IMR-90 (cell line): Measurements from ENCODE around the gene RIMBP2. TPM values are rescaled to one million over a fixed set of nuclear protein-coding genes. Genes with fewer than 3 reads are reported as not detected.

ENCODE experiments used
- ATAC-seq: fragments of 200-7000 bp; cut with Tn5 transposase; 2 replicates; pipeline ENCODE4 v1.9.1; 2020; ENCODE audit warnings: low read depth, mild to moderate bottlenecking, moderate library complexity
- BruUV-seq: library from RNA; stranded (reverse); fragments of 400-500 nt; replicated peaks from 2 replicates; lab custom pipeline; 2021; lab: Mats Ljungman, UMichigan
- CTCF ChIA-PET: fragments of 300-600 bp; formaldehyde crosslinking; extraction: SDS; loops from one replicate; lab custom pipeline; 2021; ENCODE audit warnings: antibody characterized with exemption; lab: Yijun Ruan, JAX
- POLR2A ChIA-PET: fragments of 300-600 bp; sonication (Branson Sonifier 250); formaldehyde crosslinking; loops from one replicate; lab custom pipeline; 2022; ENCODE audit warnings: antibody characterized with exemption; ENCODE audit not compliant: unreplicated experiment; lab: Charles Lee
- DNase-seq: peaks from one replicate; pipeline ENCODE4 v3.0.0; 2013
- H2AFZ ChIP-seq: replicated peaks from 2 replicates; pipeline ENCODE3; 2013; ENCODE audit warnings: low read length, mild to moderate bottlenecking; ENCODE audit not compliant: poor library complexity
- H2AK5ac ChIP-seq: 2 replicates; pipeline ENCODE4 v1.6.1; 2013; ENCODE audit warnings: low read depth, low read length, inconsistent platforms
- H2AK9ac ChIP-seq: replicated peaks from 2 replicates; pipeline ENCODE3; 2013; ENCODE audit warnings: mild to moderate bottlenecking, low read depth, low read length, moderate library complexity; ENCODE audit not compliant: poor library complexity
- H2BK120ac ChIP-seq: 2 replicates; pipeline ENCODE4 v1.6.1; 2013; ENCODE audit warnings: low read depth, low read length, inconsistent platforms
- H2BK15ac ChIP-seq: 3 replicates; pipeline ENCODE4 v1.6.1; 2013; ENCODE audit warnings: low read depth, low read length, inconsistent platforms
- H2BK20ac ChIP-seq: 2 replicates; pipeline ENCODE4 v1.6.1; 2013; ENCODE audit warnings: low read depth, mild to moderate bottlenecking, inconsistent platforms, low read length, moderate library complexity
- H2BK5ac ChIP-seq: 2 replicates; pipeline ENCODE4 v1.6.1; 2013; ENCODE audit warnings: mild to moderate bottlenecking, low read depth, low read length, inconsistent platforms; ENCODE audit not compliant: poor library complexity, severe bottlenecking
- H3K14ac ChIP-seq: replicated peaks from 2 replicates; pipeline ENCODE4 v1.6.1; 2013; ENCODE audit warnings: low read depth, low read length, inconsistent platforms
- H3K18ac ChIP-seq: 2 replicates; pipeline ENCODE4 v1.6.1; 2013; ENCODE audit warnings: low read depth, low read length, control low read depth
- H3K23ac ChIP-seq: 2 replicates; pipeline ENCODE4 v1.6.1; 2013; ENCODE audit warnings: low read depth, low read length, inconsistent platforms
- H3K27ac ChIP-seq: 2 replicates; pipeline ENCODE4 v1.5.1; 2013; ENCODE audit warnings: mild to moderate bottlenecking, control low read depth, low read length; ENCODE audit not compliant: insufficient read depth
- H3K27me3 ChIP-seq: 2 replicates; pipeline ENCODE4 v1.6.1; 2013; ENCODE audit warnings: low read length; ENCODE audit not compliant: control insufficient read depth, insufficient read depth
- H3K36me3 ChIP-seq: 2 replicates; pipeline ENCODE4 v1.6.1; 2013; ENCODE audit warnings: low read length, mixed read lengths; ENCODE audit not compliant: control insufficient read depth, insufficient read depth
- H3K4ac ChIP-seq: 2 replicates; pipeline ENCODE4 v1.6.1; 2013; ENCODE audit warnings: low read depth, low read length, inconsistent platforms
- H3K4me1 ChIP-seq: 2 replicates; pipeline ENCODE4 v1.6.1; 2013; ENCODE audit warnings: low read length, mixed read lengths; ENCODE audit not compliant: control insufficient read depth, insufficient read depth
- H3K4me2 ChIP-seq: 2 replicates; pipeline ENCODE4 v1.6.1; 2013; ENCODE audit warnings: low read depth, mild to moderate bottlenecking, control low read depth, low read length, moderate library complexity
- H3K4me3 ChIP-seq: 2 replicates; pipeline ENCODE4 v1.5.1; 2013; ENCODE audit warnings: low read depth, mild to moderate bottlenecking, control low read depth, low read length, moderate library complexity; ENCODE audit not compliant: insufficient read depth
- H3K56ac ChIP-seq: 2 replicates; pipeline ENCODE4 v1.6.1; 2013; ENCODE audit warnings: low read length, inconsistent platforms; ENCODE audit not compliant: insufficient read depth; ENCODE audit errors: extremely low read depth
- H3K79me1 ChIP-seq, 2 experiments: 2 replicates each; pipeline ENCODE4 v1.6.1; 2013; ENCODE audit warnings: low read length in 2 of 2, inconsistent platforms in 1 of 2, low read depth in 1 of 2
- H3K9ac ChIP-seq: 2 replicates; pipeline ENCODE4 v1.6.1; 2013; ENCODE audit warnings: low read depth, low read length, control low read depth
- H3K9me1 ChIP-seq: 2 replicates; pipeline ENCODE4 v1.6.1; 2013; ENCODE audit warnings: low read length, inconsistent platforms; ENCODE audit not compliant: insufficient read depth
- H3K9me3 ChIP-seq: 2 replicates; pipeline ENCODE4 v1.6.1; 2013; ENCODE audit warnings: low read length; ENCODE audit not compliant: control insufficient read depth, insufficient read depth
- H4K20me1 ChIP-seq: 2 replicates; pipeline ENCODE4 v1.6.1; 2013; ENCODE audit warnings: low read length, inconsistent platforms; ENCODE audit not compliant: insufficient read depth
- H4K5ac ChIP-seq: 2 replicates; pipeline ENCODE4 v1.6.1; 2013; ENCODE audit warnings: mild to moderate bottlenecking, low read depth, low read length, control low read depth
- H4K8ac ChIP-seq, 2 experiments: 2 replicates each; pipeline ENCODE4 v1.6.1; 2013; ENCODE audit warnings: low read depth in 2 of 2, low read length in 2 of 2, control low read depth in 1 of 2, inconsistent platforms in 1 of 2
- H4K91ac ChIP-seq: 2 replicates; pipeline ENCODE4 v1.6.1; 2013; ENCODE audit warnings: low read depth, low read length, inconsistent platforms; ENCODE audit not compliant: insufficient read depth
- BHLHE40 ChIP-seq: fragments of 150-350 bp; IDR thresholded peaks from 2 replicates; pipeline ENCODE4 v1.6.1; 2016; ENCODE audit warnings: mild to moderate bottlenecking, low read depth, low read length
- CHD1 ChIP-seq: IDR thresholded peaks from 2 replicates; pipeline ENCODE4 v1.6.1; 2012; ENCODE audit warnings: low read depth, low read length, improper control_type of control experiment
- FOS ChIP-seq: fragments of 150-350 bp; IDR thresholded peaks from 2 replicates; pipeline ENCODE4 v1.6.1; 2016; ENCODE audit warnings: low read depth, low read length
- MAFK ChIP-seq: IDR thresholded peaks from 2 replicates; pipeline ENCODE4 v1.6.1; 2012; ENCODE audit warnings: low read depth, low read length, improper control_type of control experiment
- MAZ ChIP-seq: IDR thresholded peaks from 2 replicates; pipeline ENCODE4 v1.6.1; 2012; ENCODE audit warnings: low read depth, mild to moderate bottlenecking, low read length, improper control_type of control experiment, moderate library complexity, borderline replicate concordance
- MXI1 ChIP-seq: IDR thresholded peaks from 2 replicates; pipeline ENCODE4 v1.6.1; 2012; ENCODE audit warnings: low read depth, mild to moderate bottlenecking, low read length, moderate library complexity, borderline replicate concordance
- POLR2A ChIP-seq: IDR thresholded peaks from 2 replicates; pipeline ENCODE4 v1.6.1; 2012; ENCODE audit warnings: mild to moderate bottlenecking, low read depth, low read length
- RAD21 ChIP-seq: IDR thresholded peaks from 2 replicates; pipeline ENCODE4 v1.6.1; 2012; ENCODE audit warnings: low read length, improper control_type of control experiment
- RCOR1 ChIP-seq: IDR thresholded peaks from 2 replicates; pipeline ENCODE4 v1.6.1; 2012; ENCODE audit warnings: mild to moderate bottlenecking, low read length, improper control_type of control experiment; ENCODE audit not compliant: insufficient replicate concordance
- RFX5 ChIP-seq: IDR thresholded peaks from 2 replicates; pipeline ENCODE4 v1.8.0; 2012; ENCODE audit warnings: low read depth, mild to moderate bottlenecking, low read length, moderate library complexity
- WGBS, 2 experiments: methylation state at CpG; one replicate each; pipeline versions ENCODE4 v1.1.5 to v1.1.7; 2013; ENCODE audit warnings: missing lambda C conversion rate in 2 of 2; ENCODE audit not compliant: insufficient read length in 1 of 2; ENCODE audit errors: extremely low coverage in 2 of 2; 5-methylcytosine and 5-hydroxymethylcytosine counted together
- dilution Hi-C: fragments of 300-500 bp; cut with HindIII; formaldehyde crosslinking; loops from one replicate; pipeline ENCODE4 v1.14.3; 2018; ENCODE audit warnings: low sequenced_read_pairs; ENCODE audit not compliant: unreplicated experiment
- in situ Hi-C: fragments of 300-500 bp; cut with MboI; formaldehyde crosslinking; loops from 3 replicates; pipeline ENCODE4 v1.14.3; 2019; ENCODE audit warnings: low sequenced_read_pairs, inconsistent platforms, mixed read lengths
- intact Hi-C: fragments of 100-400 bp; cut with micrococcal nuclease; formaldehyde crosslinking; loops from 2 replicates; pipeline ENCODE4 v1.10.0; 2022
- polyA plus RNA-seq, 3 experiments: library from polyadenylated mRNA; depleted of rRNA; stranded (reverse); fragments of >200 nt; gene quantifications; 2 replicates each; pipeline ENCODE4 v1.2.3, GENCODE V29; 2012; ENCODE audit warnings: low replicate concordance in 1 of 3
- total RNA-seq: library from RNA; depleted of rRNA; stranded (reverse); fragments of >200 nt; gene quantifications from 2 replicates; pipeline ENCODE4 v1.2.3, GENCODE V29; 2012
- TF ChIP-seq, protein P1 (sequence below): fragments of 150-350 bp; IDR thresholded peaks from 2 replicates; pipeline ENCODE4 v1.6.1; 2017; ENCODE audit warnings: mild to moderate bottlenecking, antibody characterized with exemption, low read length, low read depth
- TF ChIP-seq, protein P2 (sequence below): conservative IDR thresholded peaks from 2 replicates; pipeline ENCODE4 v1.5.1; 2012; ENCODE audit warnings: mild to moderate bottlenecking, low read depth, low read length, improper control_type of control experiment
- TF ChIP-seq, protein P3 (sequence below): fragments of 150-350 bp; IDR thresholded peaks from 2 replicates; pipeline ENCODE4 v1.6.1; 2016; ENCODE audit warnings: low read depth, mild to moderate bottlenecking, low read length, moderate library complexity, borderline replicate concordance

Gene RIMBP2
- total and polyA plus RNA-seq, 2 of the 4 experiments (the other 2 are of a cell fraction), result not detected

DNA sequence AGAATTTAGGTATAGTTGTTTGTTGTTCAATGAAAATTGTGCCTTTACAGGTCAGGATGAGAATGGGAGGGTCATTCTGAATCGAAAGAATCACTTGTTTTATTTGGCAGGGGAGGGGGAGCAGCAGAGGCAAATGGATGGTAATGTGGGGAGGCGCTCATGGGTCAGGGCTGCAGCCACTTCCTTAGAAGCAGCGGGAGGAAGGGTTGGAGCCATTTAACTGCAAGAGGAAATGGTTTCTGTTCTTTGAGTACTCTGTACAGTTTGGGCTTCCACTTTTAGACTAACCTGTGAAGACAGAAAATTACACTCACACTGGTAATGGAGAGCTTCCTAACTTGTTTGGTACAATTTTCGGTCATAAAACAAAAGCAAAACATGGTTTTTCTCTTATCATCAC lies 321.2 kb downstream of the RIMBP2 start:
- no peak overlapping the region for H3K9ac ChIP-seq
- H3K23ac ChIP-seq, result no peak overlapping the region
- peaks cover 24% of the 10 kb centered on the region for H3K9me3 ChIP-seq
- no peak overlapping the region for H4K8ac ChIP-seq
- no peaks in the 10 kb centered on the region for H3K27me3 ChIP-seq
- H4K91ac ChIP-seq, result no peak overlapping the region
- no peak overlapping the region for H3K4ac ChIP-seq
- no peak overlapping the region for H3K4me2 ChIP-seq
- dilution Hi-C loops, result no loop called here
- in situ Hi-C loops, result no loop called here
- no peak for ATAC-seq
- DNase-seq, result no peak
- no peak for TF ChIP-seq RCOR1
- TF ChIP-seq, protein P1, sequence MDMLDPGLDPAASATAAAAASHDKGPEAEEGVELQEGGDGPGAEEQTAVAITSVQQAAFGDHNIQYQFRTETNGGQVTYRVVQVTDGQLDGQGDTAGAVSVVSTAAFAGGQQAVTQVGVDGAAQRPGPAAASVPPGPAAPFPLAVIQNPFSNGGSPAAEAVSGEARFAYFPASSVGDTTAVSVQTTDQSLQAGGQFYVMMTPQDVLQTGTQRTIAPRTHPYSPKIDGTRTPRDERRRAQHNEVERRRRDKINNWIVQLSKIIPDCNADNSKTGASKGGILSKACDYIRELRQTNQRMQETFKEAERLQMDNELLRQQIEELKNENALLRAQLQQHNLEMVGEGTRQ, result no peak
- no peak for TF ChIP-seq BHLHE40
- TF ChIP-seq, protein P2, sequence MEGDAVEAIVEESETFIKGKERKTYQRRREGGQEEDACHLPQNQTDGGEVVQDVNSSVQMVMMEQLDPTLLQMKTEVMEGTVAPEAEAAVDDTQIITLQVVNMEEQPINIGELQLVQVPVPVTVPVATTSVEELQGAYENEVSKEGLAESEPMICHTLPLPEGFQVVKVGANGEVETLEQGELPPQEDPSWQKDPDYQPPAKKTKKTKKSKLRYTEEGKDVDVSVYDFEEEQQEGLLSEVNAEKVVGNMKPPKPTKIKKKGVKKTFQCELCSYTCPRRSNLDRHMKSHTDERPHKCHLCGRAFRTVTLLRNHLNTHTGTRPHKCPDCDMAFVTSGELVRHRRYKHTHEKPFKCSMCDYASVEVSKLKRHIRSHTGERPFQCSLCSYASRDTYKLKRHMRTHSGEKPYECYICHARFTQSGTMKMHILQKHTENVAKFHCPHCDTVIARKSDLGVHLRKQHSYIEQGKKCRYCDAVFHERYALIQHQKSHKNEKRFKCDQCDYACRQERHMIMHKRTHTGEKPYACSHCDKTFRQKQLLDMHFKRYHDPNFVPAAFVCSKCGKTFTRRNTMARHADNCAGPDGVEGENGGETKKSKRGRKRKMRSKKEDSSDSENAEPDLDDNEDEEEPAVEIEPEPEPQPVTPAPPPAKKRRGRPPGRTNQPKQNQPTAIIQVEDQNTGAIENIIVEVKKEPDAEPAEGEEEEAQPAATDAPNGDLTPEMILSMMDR, result no peak
- no peak for TF ChIP-seq MAZ
- TF ChIP-seq, protein P3, sequence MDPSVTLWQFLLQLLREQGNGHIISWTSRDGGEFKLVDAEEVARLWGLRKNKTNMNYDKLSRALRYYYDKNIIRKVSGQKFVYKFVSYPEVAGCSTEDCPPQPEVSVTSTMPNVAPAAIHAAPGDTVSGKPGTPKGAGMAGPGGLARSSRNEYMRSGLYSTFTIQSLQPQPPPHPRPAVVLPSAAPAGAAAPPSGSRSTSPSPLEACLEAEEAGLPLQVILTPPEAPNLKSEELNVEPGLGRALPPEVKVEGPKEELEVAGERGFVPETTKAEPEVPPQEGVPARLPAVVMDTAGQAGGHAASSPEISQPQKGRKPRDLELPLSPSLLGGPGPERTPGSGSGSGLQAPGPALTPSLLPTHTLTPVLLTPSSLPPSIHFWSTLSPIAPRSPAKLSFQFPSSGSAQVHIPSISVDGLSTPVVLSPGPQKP, result no peak
- no peak for TF ChIP-seq RFX5
- TF ChIP-seq MXI1, result no peak
- no peak for TF ChIP-seq MAFK
- TF ChIP-seq FOS, result no peak
- TF ChIP-seq RAD21, result no peak
- TF ChIP-seq POLR2A, result no peak
- TF ChIP-seq CHD1, result no peak
- no peak overlapping the region for H2BK15ac ChIP-seq
- H3K79me1 ChIP-seq, result no peaks in the 10 kb centered on the region
- H4K20me1 ChIP-seq, result no peaks in the 10 kb centered on the region
- intact Hi-C loops, result no loop called here
- no peaks in the 10 kb centered on the region for H3K4me1 ChIP-seq
- H2BK5ac ChIP-seq, result no peak overlapping the region
- H3K9me1 ChIP-seq, result no peaks in the 10 kb centered on the region
- H2AK5ac ChIP-seq, result no peak overlapping the region
- H2BK120ac ChIP-seq, result no peak overlapping the region
- no TSS peak for BruUV-seq
- no peaks in the 10 kb centered on the region for H3K36me3 ChIP-seq
- ChIA-PET CTCF (no interaction called here), POLR2A (no interaction called here)
- 17% methylated on average over 1 of the region's 4 CpGs; no CpG with 5 or more reads in 1 of the 2 experiments for WGBS, 2 experiments
- no peak overlapping the region for H3K27ac ChIP-seq
- no peak overlapping the region for H3K18ac ChIP-seq
- H3K14ac ChIP-seq, result no peak overlapping the region
- no peak overlapping the region for H2BK20ac ChIP-seq
- H3K4me3 ChIP-seq, result no peak overlapping the region
- H3K56ac ChIP-seq, result no peak overlapping the region
- no peak overlapping the region for H2AK9ac ChIP-seq
- no peak overlapping the region for H4K5ac ChIP-seq
- no peak overlapping the region for H2AFZ ChIP-seq
